GM12878 (cell line): Measurements from ENCODE around the gene BEX5. TPM values are rescaled to one million over a fixed set of nuclear protein-coding genes. Genes with fewer than 3 reads are reported as not detected.

ENCODE experiments used
- CUX1 ChIP-seq: IDR thresholded peaks from 2 replicates; pipeline ENCODE4 v1.6.1; 2012; ENCODE audit warnings: improper control_type of control experiment, low read depth, low read length; ENCODE audit not compliant: insufficient replicate concordance
- GATAD2B ChIP-seq: fragments of 450-650 bp; conservative IDR thresholded peaks from 2 replicates; pipeline ENCODE4 v1.6.1; 2017; ENCODE audit warnings: low read depth, mild to moderate bottlenecking, moderate library complexity
- TBL1XR1 ChIP-seq: IDR thresholded peaks from 2 replicates; pipeline ENCODE4 v1.6.1; 2012; ENCODE audit warnings: low read depth, low read length, improper control_type of control experiment
- TCF12 ChIP-seq: IDR thresholded peaks from 2 replicates; pipeline ENCODE4 v1.6.1; 2011; ENCODE audit warnings: low read depth, mild to moderate bottlenecking, low read length
- polyA plus RNA-seq, 11 experiments: library from polyadenylated mRNA; depleted of rRNA in 4 of 11; unstranded in 6 of 11; stranded (reverse) in 5 of 11; fragments of >200 nt; fragmentation: Nextera tagmentation in 4 of 11; fragmentation: Illumina TruSeq in 1 of 11; extraction: Ambion mirVana in 4 of 11; extraction: Trizol in 1 of 11; gene quantifications; 1 replicate in 1 of 11; 2 replicates in 10 of 11; pipeline versions ENCODE4 v1.2.1 to v1.2.3, GENCODE V29; 2011 to 2016; ENCODE audit warnings: inconsistent platforms in 2 of 11, missing spikeins in 2 of 11, low read depth in 1 of 11
- total RNA-seq, 4 experiments: library from RNA; depleted of rRNA in 3 of 4; stranded (reverse); fragments of >200 nt in 3 of 4; fragmentation: Illumina TruSeq in 1 of 4; extraction: Trizol in 1 of 4; gene quantifications; 2 replicates each; pipeline versions ENCODE4 v1.2.1 to v1.2.3, GENCODE V29; 2013 to 2021
- TF ChIP-seq, protein P1 (sequence below): fragments of 450-650 bp; IDR thresholded peaks from 2 replicates; pipeline ENCODE4 v1.6.1; 2014; ENCODE audit warnings: mild to moderate bottlenecking

The BEX5 gene
- total and polyA plus RNA-seq, 10 of the 15 experiments (the other 5 are each of a cell fraction or from before 2014, with no cell fraction given): 0.11 to 0.79 (median 0.46) TPM; not detected in 4

DNA sequence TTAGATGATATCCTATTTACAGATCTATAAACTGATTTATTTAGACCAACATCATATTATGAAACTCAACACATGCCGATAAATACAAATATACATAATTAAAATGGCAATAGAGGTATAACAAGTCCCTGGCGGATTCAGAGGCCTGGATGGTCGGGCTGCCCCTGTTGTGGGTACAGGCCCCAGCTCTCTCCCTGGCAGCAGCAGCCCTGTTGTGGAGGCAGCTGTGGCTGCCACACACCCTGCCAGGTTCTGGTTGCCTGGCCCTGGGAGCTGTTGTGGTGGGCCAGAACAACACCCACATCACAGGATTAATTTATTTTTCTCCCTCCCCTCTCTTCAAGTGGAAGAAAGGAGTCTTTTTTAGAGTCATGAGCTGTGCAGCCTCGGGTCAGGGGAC, 42.4 kb downstream of the BEX5 start (continued):
- TF ChIP-seq CUX1 (no peak), TCF12 (no peak), GATAD2B (no peak), TBL1XR1 (no peak)
- TF ChIP-seq, protein P1, sequence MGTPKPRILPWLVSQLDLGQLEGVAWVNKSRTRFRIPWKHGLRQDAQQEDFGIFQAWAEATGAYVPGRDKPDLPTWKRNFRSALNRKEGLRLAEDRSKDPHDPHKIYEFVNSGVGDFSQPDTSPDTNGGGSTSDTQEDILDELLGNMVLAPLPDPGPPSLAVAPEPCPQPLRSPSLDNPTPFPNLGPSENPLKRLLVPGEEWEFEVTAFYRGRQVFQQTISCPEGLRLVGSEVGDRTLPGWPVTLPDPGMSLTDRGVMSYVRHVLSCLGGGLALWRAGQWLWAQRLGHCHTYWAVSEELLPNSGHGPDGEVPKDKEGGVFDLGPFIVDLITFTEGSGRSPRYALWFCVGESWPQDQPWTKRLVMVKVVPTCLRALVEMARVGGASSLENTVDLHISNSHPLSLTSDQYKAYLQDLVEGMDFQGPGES: no peak

Other genes starting within 250 kb of the BEX5 start
- gene ZMAT1, start 223.9 kb downstream of the BEX5 start, total RNA-seq (2014; rRNA removed): 0.96 and 1.7 TPM in 2 replicates
- 0.98 and 1.5 TPM in 2 replicates for gene ZMAT1, start 223.9 kb downstream of the BEX5 start, total RNA-seq (2014; rRNA removed; fragmentation: Illumina TruSeq; extraction: Trizol)
- 1.8 and 1.9 TPM in 2 replicates for gene ZMAT1, start 223.9 kb downstream of the BEX5 start, total RNA-seq (2021)
- gene ZMAT1, start 223.9 kb downstream of the BEX5 start, polyA plus RNA-seq (2011; rRNA removed): 0.07 TPM in 2 replicates
- 2.9 and 4.8 TPM in 2 replicates for gene ZMAT1, start 223.9 kb downstream of the BEX5 start, polyA plus RNA-seq (2014; fragmentation: Illumina TruSeq; extraction: Trizol)
- gene ZMAT1, start 223.9 kb downstream of the BEX5 start, polyA plus RNA-seq (2014; fragmentation: Nextera tagmentation; extraction: Ambion mirVana): 1 to 10 TPM in 1 of 2 experiments, under 1 TPM in 1; 0.64 to 1.2 TPM
- 2.2 and 3.1 TPM in 2 replicates for gene ZMAT1, start 223.9 kb downstream of the BEX5 start, polyA plus RNA-seq (2014; rRNA removed)
- 1 to 10 TPM in 1 of 2 experiments, under 1 TPM in 1; 0.96 to 1.2 TPM for gene ZMAT1, start 223.9 kb downstream of the BEX5 start, polyA plus RNA-seq (2016; fragmentation: Nextera tagmentation; extraction: Ambion mirVana)
- gene TCEAL2, start 30.3 kb downstream of the BEX5 start, total RNA-seq (2014; rRNA removed): not detected in 2 replicates
- gene TCEAL2, start 30.3 kb downstream of the BEX5 start, total RNA-seq (2014; rRNA removed; fragmentation: Illumina TruSeq; extraction: Trizol): not detected in 2 replicates
- gene TCEAL2, start 30.3 kb downstream of the BEX5 start, total RNA-seq (2021): not detected in 2 replicates
- gene TCEAL2, start 30.3 kb downstream of the BEX5 start, polyA plus RNA-seq (2011; rRNA removed): not detected in 2 replicates
- not detected in 2 replicates for gene TCEAL2, start 30.3 kb downstream of the BEX5 start, polyA plus RNA-seq (2014; fragmentation: Illumina TruSeq; extraction: Trizol)
- gene TCEAL2, start 30.3 kb downstream of the BEX5 start, polyA plus RNA-seq (2014; fragmentation: Nextera tagmentation; extraction: Ambion mirVana): not detected
- not detected in 2 replicates for gene TCEAL2, start 30.3 kb downstream of the BEX5 start, polyA plus RNA-seq (2014; rRNA removed)
- gene TCEAL2, start 30.3 kb downstream of the BEX5 start, polyA plus RNA-seq (2016; fragmentation: Nextera tagmentation; extraction: Ambion mirVana): not detected
- not detected in 2 replicates for gene TCEAL6, start 13.5 kb downstream of the BEX5 start, total RNA-seq (2014; rRNA removed)
- gene TCEAL6, start 13.5 kb downstream of the BEX5 start, total RNA-seq (2014; rRNA removed; fragmentation: Illumina TruSeq; extraction: Trizol): not detected in 2 replicates
- gene TCEAL6, start 13.5 kb downstream of the BEX5 start, total RNA-seq (2021): not detected in 2 replicates
- not detected in 2 replicates for gene TCEAL6, start 13.5 kb downstream of the BEX5 start, polyA plus RNA-seq (2011; rRNA removed)
- gene TCEAL6, start 13.5 kb downstream of the BEX5 start, polyA plus RNA-seq (2014; fragmentation: Illumina TruSeq; extraction: Trizol): not detected in 2 replicates
- not detected for gene TCEAL6, start 13.5 kb downstream of the BEX5 start, polyA plus RNA-seq (2014; fragmentation: Nextera tagmentation; extraction: Ambion mirVana)
- gene TCEAL6, start 13.5 kb downstream of the BEX5 start, polyA plus RNA-seq (2014; rRNA removed): not detected in 2 replicates
- not detected for gene TCEAL6, start 13.5 kb downstream of the BEX5 start, polyA plus RNA-seq (2016; fragmentation: Nextera tagmentation; extraction: Ambion mirVana)
- not detected in 2 replicates for gene TCP11X1, start 59.3 kb upstream of the BEX5 start, total RNA-seq (2014; rRNA removed)
- gene TCP11X1, start 59.3 kb upstream of the BEX5 start, total RNA-seq (2014; rRNA removed; fragmentation: Illumina TruSeq; extraction: Trizol): not detected in 2 replicates
- not detected in 2 replicates for gene TCP11X1, start 59.3 kb upstream of the BEX5 start, total RNA-seq (2021)
- not detected in 2 replicates for gene TCP11X1, start 59.3 kb upstream of the BEX5 start, polyA plus RNA-seq (2011; rRNA removed)
- gene TCP11X1, start 59.3 kb upstream of the BEX5 start, polyA plus RNA-seq (2014; fragmentation: Illumina TruSeq; extraction: Trizol): not detected in 2 replicates
- not detected for gene TCP11X1, start 59.3 kb upstream of the BEX5 start, polyA plus RNA-seq (2014; fragmentation: Nextera tagmentation; extraction: Ambion mirVana)
- gene TCP11X1, start 59.3 kb upstream of the BEX5 start, polyA plus RNA-seq (2014; rRNA removed): not detected in 2 replicates
- not detected for gene TCP11X1, start 59.3 kb upstream of the BEX5 start, polyA plus RNA-seq (2016; fragmentation: Nextera tagmentation; extraction: Ambion mirVana)
- gene NXF2, start 91.2 kb upstream of the BEX5 start, total RNA-seq (2014; rRNA removed): not detected in 2 replicates
- gene NXF2, start 91.2 kb upstream of the BEX5 start, total RNA-seq (2014; rRNA removed; fragmentation: Illumina TruSeq; extraction: Trizol): not detected in 2 replicates
- gene NXF2, start 91.2 kb upstream of the BEX5 start, total RNA-seq (2021): not detected in 2 replicates
- not detected in 2 replicates for gene NXF2, start 91.2 kb upstream of the BEX5 start, polyA plus RNA-seq (2011; rRNA removed)
- gene NXF2, start 91.2 kb upstream of the BEX5 start, polyA plus RNA-seq (2014; fragmentation: Illumina TruSeq; extraction: Trizol): not detected in 2 replicates
- gene NXF2, start 91.2 kb upstream of the BEX5 start, polyA plus RNA-seq (2014; fragmentation: Nextera tagmentation; extraction: Ambion mirVana): not detected
- not detected in 2 replicates for gene NXF2, start 91.2 kb upstream of the BEX5 start, polyA plus RNA-seq (2014; rRNA removed)
- gene NXF2, start 91.2 kb upstream of the BEX5 start, polyA plus RNA-seq (2016; fragmentation: Nextera tagmentation; extraction: Ambion mirVana): not detected